Measurements from ENCODE around the gene SIGLEC5.

GRCh38 chr19:51566489-51567100 is 63.6 kb downstream of the SIGLEC5 start:
- no peak for TF ChIP-seq FOXP2 (optimal IDR thresholded peaks at IDR 0.05; ENCODE audit: control extremely low read depth, extremely low read length, insufficient read depth)
- TF ChIP-seq EZH2 (IDR thresholded peaks at IDR 0.05): no peak
- TF ChIP-seq POLR2AphosphoS5 (IDR thresholded peaks at IDR 0.05; ENCODE audit: borderline replicate concordance, low read depth, low read length): no peak

Measured in SK-N-MC (cell line).